GM21526 (cell line): ENCODE results near the gene RERG.

Experiments
- ATAC-seq: cut with Tn5 transposase; IDR thresholded peaks from one replicate; pipeline ENCODE4 v1.9.1; 2021; ENCODE audit warnings: moderate library complexity; ENCODE audit not compliant: unreplicated experiment, low FRiP score

The RERG gene

DNA sequence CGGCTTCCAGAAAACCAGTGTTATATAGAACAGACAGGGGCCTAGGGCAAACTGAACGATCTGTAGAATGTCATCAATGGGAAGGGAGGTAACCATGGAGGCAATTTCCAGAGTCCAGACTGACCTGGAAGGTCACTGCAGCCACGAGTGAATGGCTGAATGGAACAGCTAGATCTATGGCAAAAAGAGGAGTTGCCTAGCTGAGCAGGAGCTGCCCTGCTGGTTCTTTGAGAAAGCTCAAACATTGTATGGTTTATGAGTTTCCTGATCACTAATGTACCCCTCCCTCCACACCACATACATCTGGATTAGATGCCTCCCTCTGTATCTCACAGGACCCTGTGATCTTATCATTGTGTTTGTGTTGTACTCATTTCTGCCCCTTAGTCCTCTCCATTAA lies 1.0 kb upstream of the RERG start:
- ATAC-seq = no peak

DNA sequence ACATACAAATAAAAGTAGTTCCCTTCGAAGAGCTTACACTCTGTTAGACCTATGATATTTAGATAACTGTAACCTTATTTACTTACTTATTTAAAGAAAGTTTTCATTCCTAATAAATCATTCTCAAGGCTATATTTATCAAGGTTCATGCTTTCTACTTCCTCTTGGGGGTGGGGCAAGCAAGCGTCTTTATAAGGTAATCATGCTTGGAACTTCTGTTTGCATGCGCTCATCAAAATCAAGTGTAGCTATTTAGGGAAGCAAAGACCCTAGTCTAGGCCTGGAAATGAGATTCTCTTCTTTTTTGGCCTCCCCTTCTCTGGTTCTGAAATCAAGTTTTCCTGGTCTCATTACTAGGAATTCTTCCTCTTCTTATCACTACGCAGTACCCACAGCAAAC lies 766 bp downstream of the RERG start:
- ATAC-seq = no peak

DNA sequence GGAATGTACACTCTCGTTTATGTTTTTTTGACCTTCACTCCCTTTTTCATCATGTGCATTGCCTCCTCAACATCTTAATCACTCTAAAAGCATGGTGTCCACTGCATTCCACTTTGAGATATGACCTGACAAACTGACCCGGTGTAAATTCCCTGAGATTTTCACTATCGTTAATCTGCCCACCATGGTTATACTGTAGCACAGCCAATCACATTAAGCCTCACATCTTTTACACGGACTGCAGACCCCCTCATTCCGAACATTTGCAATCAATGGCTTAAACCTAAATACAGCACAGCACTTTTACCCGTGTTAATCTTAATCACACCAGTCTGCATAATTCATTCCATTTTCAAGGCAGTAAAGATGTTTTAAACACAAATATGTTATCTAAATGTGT lies 2.4 kb downstream of the RERG start:
- no peak for ATAC-seq

DNA sequence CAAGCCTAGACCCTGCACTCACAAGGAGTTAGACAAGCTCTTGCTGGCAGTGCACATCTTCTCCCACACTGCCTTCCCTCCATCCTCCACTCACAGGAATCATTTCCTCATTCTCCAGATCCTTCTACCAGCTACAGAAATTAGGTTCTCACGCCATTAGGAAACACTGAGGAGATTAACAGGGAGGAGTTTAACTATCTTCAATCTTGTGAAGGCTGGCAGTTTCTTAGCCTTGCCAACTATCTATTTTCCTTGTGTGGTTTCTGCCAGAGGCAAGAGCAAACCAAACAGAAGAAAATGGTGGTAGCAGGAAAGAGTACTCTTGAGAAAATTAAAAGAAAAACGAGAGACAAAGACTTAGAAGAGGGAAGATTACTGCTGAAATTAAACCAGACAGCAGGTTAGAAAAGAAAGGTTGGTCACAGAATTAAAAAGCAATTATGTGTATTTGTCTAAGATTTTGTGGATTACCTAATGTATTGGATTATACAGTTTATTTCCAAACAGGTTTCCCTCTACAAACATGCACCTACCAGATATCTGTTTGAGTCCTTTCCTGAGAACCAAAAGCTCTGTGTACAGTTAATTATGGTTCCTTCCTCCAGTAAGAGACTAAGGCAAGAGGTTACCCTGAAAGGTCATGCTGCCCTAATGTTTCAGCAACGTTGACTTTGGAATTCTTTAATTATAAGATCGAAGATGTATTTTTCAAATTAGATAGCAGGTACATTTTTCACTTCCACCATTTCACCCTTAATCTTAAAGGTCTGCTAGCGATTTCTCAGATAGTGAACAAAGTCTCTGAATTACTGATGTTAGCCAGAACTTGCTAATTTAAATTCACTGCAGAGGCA lies 5.0 kb downstream of the RERG start:
- ATAC-seq = no peak

DNA sequence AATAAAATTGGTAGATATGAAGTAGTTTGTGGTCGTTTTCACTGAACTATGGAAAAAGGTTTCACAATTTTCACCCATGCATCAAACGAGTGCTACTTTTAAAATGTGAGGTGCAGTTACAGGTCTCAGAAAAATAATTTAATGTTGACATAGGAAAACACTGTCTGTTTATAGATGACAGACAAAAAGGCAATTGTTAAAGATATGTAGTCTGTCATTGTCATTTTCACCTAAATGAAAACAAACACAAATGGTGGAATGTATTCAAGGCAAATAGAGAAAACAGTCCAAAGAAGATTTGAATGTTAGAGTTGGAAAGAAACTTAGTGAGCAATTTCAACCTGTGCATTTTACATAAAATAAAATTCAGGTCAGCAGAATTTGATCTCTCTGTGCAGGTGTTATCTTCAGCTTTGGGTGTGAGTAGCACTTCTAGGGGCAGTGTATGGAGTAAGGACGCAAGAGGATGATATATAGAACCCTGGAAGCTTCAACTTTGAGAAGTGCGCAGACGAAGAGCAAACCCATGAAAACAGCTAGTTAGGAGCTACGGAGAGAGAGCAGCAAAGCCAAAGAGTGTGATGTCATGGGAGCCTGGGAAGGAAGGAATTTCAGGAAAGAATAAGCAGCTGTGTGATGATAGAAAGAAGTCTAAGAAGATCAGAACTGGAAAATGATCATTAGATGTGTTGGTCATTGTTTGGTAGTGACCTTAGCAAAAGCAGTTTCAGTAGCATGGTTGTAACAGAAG lies 6.2 kb downstream of the RERG start:
- ATAC-seq = no peak

DNA sequence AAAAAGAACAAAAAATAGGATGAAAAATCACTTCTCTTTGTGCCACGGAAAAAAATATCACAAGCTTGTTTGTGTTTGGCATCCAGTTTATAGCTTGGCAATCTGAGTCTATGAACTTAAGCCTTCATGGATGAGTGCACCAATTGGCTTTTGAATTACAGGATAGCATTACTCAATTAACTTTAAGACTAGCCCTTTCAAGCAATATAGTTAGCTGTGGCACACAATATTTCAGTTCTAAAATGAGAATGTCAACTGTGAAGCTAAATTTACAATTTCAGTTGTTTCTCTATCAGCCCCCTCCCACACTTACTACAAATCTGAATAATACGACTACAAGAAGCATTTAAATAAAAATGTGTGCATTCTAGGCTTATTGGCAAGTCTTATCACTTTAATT lies 8.3 kb downstream of the RERG start:
- ATAC-seq = no peak

DNA sequence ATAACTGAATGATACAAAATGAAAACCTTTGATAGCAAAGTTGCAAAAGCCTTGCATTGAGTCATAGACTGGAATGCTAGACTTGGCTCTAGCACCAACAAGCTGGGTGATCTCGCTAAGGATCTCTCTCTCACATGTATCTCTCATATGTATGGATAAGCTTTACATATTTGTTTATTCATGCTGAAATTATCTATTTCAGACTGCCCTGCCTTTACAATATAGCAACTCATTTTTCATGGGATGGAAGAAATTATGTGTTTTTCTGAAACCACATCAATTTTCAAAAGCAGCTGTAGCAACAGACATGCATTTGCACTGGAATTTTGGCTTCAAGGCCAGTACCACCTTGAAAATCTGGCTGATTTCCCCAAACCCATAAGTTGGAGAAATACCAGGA lies 11.4 kb downstream of the RERG start:
- no peak for ATAC-seq

DNA sequence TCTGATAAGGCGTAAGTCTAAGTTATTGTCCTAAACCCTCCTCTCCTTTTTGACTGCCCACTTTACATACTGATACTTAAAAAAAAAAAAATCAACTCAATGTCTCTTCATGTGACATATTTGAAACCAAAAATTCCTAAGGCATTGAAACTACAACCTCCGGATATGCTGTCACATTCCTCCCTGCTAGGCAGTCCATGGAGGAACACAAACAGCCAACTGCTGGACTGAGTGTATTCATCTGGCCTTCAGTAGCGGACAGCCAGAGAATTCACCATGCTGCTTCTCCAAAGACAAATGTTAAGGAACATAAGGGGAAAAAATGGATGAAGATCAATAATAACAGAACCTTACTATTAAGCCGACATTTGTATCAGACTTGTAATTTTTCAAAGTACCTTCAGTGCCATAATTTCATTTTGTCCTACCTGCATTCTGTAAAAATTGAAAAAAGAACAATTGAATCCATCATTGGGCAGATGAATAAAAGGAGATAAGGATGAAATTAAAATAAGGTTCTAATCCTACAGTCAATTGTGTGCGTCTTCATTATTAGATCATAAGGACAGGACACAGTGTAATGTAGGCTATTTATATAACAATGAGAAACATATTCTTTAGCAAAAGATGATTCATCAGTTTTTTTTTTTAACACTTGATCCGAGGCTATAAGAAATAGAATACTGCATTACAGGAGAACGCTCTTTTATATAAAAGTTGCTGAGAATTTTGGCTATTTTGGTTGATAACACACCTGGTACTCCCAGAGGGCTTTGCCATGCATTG lies 12.2 kb downstream of the RERG start:
- no peak for ATAC-seq

DNA sequence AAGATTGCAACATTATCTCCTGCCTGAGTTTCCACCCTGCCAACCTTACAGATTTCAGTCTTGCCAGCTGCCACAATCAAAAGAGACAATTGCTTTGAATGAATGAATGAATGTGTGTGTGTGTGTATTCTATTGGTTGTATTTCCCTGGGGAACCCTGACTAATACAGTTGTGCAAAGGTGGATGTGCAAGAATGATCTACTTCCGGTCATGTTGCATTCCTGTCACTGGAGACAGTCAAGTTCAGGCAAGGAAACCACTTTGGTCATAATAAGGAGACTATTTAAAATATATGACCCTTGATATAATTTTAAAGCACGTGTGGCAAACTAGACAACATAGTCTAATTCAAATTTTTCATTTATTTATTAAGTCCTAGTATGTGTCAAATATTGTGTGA lies 13.1 kb downstream of the RERG start:
- no peak for ATAC-seq

DNA sequence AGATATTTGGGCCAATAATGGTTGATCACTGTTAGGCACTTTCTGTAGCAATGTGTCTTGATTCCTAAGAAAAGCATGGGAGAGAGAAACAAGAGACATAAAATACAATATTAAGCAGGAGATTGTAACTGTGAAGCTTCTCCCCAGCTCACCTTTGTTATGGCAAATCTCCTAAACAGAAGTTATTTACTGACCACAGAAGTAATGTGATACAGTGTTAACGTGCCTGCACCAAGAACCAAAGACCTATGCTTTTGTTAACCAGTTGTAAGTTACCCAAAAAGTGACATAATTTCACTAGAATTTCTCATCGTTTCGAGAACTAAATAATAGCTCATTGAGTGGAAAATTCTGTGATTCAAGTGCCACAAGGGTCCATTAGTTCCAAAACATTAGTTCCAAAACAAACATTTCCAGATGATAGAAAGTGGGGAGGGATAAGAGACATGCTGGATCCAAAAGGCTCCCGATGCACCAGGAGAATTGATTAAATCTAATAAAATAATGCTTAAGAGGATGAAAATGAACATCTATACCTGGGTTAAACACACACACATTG lies 14.3 kb downstream of the RERG start:
- ATAC-seq = no peak

DNA sequence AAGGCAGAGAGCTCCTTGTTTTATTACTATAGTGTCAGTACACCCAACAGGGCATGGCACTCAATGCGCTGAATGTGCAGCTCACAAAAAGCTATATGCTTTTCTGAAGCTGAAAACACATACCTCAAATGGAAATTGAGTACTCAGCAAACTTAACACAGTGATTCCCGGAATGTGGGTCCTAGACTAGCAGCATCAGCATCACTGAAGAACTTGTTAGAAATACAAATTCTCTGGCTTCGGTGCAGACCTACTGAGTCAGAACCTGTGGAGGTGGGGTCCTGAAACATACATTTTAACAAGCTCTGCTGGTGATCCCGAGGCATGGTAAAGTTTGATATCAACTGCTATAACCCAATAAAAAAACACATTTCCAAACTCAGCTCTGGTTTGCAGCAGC lies 14.9 kb downstream of the RERG start:
- no peak for ATAC-seq

DNA sequence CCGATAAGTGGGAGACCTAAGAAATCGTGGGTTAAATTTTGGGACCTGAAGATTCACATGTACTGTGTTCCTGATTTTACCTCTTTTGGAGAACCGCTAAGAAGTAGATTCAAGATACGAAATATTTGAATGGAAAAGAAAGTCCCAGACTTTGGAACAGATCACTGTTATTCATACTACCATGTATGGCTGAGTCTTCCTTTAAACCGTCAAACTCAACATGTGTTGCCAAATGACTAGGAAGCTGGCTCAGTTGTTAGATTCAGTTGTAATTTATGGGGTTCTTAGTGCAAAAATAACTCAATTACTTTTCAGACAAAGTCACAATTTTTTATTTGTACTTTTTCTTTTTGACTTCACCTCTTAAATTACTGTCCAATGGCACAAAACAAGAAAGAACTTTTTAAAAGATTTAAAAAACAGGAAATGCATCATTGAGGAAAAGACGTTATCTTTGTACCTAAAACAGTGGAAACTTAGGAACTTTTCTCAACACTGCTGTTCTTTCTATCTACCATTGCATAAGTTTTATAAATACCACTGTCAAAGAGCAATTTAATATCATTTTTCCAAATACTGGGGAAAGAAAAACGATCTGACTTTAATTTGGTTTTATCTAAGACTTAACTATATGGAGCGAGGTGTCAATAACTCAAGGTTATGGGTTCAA lies 15.7 kb downstream of the RERG start:
- ATAC-seq = no peak

DNA sequence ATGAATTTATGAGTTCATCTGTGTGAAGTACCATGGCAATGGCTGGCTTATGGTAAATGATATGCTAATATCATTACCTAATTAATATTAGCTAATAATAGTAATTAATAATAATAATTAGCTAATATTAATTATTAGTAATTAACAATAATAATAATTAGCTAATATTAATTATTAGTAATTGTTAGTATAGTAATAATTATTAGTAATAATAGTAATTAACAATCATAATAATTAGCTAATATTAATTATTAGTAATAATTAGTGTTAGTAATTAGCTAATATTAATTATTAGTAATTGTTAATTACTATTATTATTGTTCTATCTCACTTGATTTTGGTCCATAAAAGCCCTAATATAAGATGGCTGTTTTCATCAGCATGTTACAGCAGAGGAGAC lies 19.8 kb downstream of the RERG start:
- ATAC-seq = no peak

DNA sequence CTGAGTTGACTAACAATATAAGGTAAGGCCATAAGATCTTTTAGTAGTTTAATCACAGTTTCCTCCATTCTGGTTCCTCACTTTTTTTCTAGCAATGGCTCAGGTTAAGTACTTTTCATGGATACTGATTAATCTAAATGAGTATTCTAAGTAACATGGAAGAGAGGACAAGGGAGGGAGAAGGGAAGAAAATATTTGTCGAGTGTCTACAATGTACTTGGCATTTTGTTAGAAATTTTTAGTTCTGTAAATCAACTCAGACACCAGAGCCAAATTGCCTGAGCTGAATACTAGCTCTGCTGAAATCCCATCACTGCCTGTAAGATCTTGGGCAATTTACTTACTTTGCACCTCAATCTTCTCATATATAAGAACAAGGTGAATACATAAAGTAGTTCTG lies 20.2 kb downstream of the RERG start:
- ATAC-seq = no peak

DNA sequence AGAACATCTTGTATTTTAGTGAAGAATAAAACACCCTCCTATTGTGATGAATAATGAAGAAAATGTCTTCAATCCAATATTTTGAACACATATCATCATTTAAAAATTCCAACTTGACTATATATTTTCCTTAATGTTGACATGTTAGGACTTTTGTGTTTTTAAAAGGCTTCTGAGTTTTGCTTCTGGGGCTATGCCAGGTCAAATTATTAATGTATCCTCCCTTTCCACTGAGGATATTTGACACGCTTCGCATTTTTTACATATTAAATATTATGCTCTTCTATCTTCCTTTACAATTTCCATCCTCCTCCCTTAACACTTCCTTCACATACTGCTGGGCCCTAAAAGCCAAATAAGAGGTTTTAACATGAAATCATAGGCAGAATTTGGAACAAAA lies 20.6 kb downstream of the RERG start:
- ATAC-seq = no peak

DNA sequence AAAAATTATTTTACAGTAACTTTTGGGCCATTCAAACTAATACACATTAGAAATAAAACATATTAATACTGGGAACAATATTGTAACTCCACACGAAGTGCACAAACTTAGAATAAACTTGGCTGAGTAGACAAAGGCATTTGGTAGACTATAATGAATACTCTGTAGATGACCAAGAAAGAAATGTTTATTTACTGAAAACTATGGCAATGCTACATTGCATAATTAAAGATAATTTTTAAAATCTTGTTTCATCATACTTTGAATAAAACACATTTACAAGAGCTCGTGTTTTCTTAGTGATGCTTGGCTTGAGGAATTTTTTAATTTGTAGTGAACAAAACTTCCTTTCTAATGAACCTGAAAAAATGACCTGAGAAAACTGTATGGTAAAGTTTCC lies 21.3 kb downstream of the RERG start:
- no peak for ATAC-seq

DNA sequence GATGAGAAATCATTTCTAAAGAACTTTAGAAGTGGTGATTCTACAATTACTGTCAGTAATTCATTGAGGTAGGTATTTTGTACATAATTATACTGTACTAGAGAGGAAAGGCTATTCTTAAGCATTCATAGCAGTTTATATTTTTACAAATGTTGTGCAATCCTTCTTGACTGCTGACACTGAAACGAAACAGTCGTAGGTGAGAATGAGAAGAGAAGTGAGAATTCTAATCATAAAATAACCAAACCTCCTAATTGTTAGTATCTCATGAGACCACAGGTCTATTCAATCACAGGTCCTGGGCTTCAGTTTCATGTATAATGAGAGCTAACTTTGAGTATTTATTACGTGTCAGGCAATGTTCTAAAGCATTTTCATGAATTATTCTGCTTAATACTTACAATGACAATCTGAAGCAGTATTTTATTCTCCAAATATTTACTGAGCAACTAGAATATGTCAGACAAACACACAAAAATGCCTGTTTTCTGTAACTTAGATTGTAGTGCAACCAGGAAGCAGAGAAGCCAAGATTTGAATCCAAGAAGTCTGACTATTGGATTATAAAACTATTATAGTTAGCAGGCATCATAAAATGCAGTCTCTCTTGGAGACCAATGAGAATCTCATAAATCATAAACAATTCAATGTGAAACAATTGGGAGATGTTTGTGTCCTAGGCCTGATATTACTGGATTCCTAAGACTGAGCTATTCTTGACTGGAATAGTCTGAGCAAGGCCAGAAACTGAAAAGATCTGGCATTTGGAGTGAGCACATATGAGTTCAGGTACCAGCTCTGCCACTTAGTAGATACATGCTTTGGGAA lies 24.3 kb downstream of the RERG start:
- ATAC-seq = no peak

DNA sequence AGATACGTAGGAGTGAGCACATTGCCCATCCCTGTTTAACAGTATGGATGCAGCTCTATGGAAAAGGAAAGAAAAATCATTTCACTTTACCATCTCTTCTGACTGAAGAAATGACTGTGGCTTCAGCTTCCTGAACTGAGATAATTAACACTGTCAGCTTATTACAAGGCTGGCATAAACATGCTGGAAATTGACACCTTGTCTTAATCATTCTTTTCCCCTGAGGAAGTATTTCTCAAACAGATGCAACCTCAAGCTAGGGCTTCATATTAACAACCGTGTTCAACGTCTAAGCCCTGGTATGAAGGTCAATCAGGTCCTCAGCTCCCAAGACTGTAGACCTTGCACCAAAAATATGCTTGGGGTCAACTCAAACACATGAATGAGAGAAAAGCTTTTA lies 25.0 kb downstream of the RERG start:
- ATAC-seq = no peak

DNA sequence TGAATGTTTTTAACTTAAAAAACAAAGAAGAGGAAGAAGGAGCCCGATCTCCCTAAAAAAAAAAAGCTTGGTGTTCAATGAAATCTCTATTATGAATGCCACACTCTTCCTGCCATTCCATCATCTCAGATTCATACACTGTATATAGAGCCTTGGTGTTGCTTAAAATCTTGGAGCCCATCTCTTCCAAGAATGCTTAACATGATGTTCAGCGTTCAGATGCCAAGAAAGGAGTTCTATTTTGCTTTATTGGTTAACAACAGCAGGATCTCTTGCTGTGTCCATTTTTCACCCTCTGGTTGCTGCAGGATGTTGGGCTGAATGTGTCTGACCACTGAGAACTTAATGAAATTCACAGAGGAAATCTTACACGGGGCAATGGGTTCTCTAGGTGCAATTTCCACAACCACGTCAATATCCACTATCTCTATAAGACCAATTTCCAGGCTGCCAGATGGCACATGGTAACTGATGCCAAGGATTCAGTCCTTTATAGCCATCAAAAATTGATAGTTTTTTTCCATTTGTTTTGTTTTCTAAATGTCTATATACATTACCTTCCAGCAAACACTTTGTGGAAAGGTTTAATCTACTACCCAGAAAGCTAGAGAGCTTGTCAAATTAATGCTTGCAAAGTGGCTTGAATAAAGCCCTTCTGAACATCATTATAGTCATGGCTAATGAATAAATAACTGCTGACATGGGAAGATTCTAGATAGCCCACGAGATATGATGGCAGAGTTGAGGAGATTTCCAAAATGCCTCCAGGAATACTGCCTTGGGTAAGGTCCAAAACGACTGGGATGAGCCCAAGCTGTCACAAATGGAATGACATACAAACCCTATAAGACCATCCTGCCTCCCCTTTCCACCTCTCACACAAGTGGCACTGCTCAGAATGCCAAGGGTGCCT lies 26.5 kb downstream of the RERG start:
- no peak for ATAC-seq
